PC-9 (cell line): Measurements from ENCODE around the gene CDH20. TPM values are rescaled to one million over a fixed set of nuclear protein-coding genes. Genes with fewer than 3 reads are reported as not detected.

ENCODE experiments used
- BruUV-seq: library from RNA; stranded (reverse); fragments of 400-500 nt; replicated peaks from 2 replicates; lab custom pipeline; 2021; lab: Mats Ljungman, UMichigan
- CTCF ChIA-PET: fragments of 300-600 bp; sonication (Branson Sonifier 250); formaldehyde crosslinking; loops from one replicate; lab custom pipeline; 2022; ENCODE audit warnings: antibody characterized with exemption; lab: Charles Lee
- POLR2A ChIA-PET: fragments of 300-600 bp; sonication (Branson Sonifier 250); formaldehyde crosslinking; loops from one replicate; lab custom pipeline; 2022; ENCODE audit warnings: antibody characterized with exemption; ENCODE audit not compliant: unreplicated experiment; lab: Charles Lee
- DNase-seq, 2 experiments: peaks; one replicate each; pipeline versions ENCODE4 v3.0.0 to v3.0.0-alpha.2; 2015 to 2022; ENCODE audit warnings: mixed read lengths in 1 of 2
- H2AFZ ChIP-seq: fragments of 200-600 bp; sonication (generic); 2 replicates; pipeline ENCODE4 v1.8.1; 2017; ENCODE audit warnings: antibody characterized with exemption
- H3F3A ChIP-seq: fragments of 200-600 bp; sonication (generic); 2 replicates; pipeline ENCODE4 v1.8.1; 2017; ENCODE audit warnings: antibody characterized with exemption, mild to moderate bottlenecking, low read depth; ENCODE audit not compliant: insufficient read depth
- H3K27ac ChIP-seq: fragments of 200-600 bp; sonication (generic); 2 replicates; pipeline ENCODE4 v1.6.1; 2016; ENCODE audit warnings: mixed run types
- H3K27me3 ChIP-seq: fragments of 200-600 bp; sonication (generic); 2 replicates; pipeline ENCODE4 v1.6.1; 2016; ENCODE audit warnings: low read depth, mixed run types; ENCODE audit not compliant: insufficient read depth
- H3K36me3 ChIP-seq: fragments of 200-600 bp; sonication (generic); 2 replicates; pipeline ENCODE4 v1.6.1; 2016; ENCODE audit warnings: low read depth, mixed run types
- H3K4me1 ChIP-seq: fragments of 200-600 bp; sonication (generic); replicated peaks from 2 replicates; pipeline ENCODE4 v1.6.1; 2016; ENCODE audit warnings: mixed run types; ENCODE audit not compliant: insufficient read depth
- H3K4me2 ChIP-seq: fragments of 200-600 bp; sonication (generic); 2 replicates; pipeline ENCODE4 v1.6.1; 2017; ENCODE audit warnings: mixed run types
- H3K4me3 ChIP-seq: fragments of 200-600 bp; sonication (generic); 2 replicates; pipeline ENCODE4 v1.6.1; 2016; ENCODE audit warnings: mixed run types
- H3K79me2 ChIP-seq: fragments of 200-600 bp; sonication (generic); 2 replicates; pipeline ENCODE4 v1.6.1; 2017; ENCODE audit warnings: low read depth, mixed run types
- H3K9me2 ChIP-seq: fragments of 200-600 bp; sonication (generic); 2 replicates; pipeline ENCODE4 v1.8.1; 2017; ENCODE audit warnings: mild to moderate bottlenecking; ENCODE audit not compliant: insufficient read depth
- H3K9me3 ChIP-seq: fragments of 200-600 bp; sonication (generic); 2 replicates; pipeline ENCODE4 v1.8.1; 2016; ENCODE audit warnings: low read depth; ENCODE audit not compliant: insufficient read depth
- H4K20me1 ChIP-seq: fragments of 200-600 bp; sonication (generic); 2 replicates; pipeline ENCODE4 v1.8.1; 2017; ENCODE audit not compliant: insufficient read depth
- EZH2 ChIP-seq: fragments of 200-600 bp; sonication (generic); IDR thresholded peaks from 2 replicates; pipeline ENCODE4 v1.8.0; 2017; ENCODE audit warnings: antibody characterized with exemption, low read depth
- intact Hi-C: fragments of 100-400 bp; cut with micrococcal nuclease; formaldehyde crosslinking; loops from one replicate; pipeline ENCODE4 v1.10.0; 2022; ENCODE audit not compliant: unreplicated experiment
- total RNA-seq: library from RNA; stranded (reverse); gene quantifications from 2 replicates; pipeline ENCODE4 v1.2.3, GENCODE V29; 2021
- TF ChIP-seq, protein P1 (sequence below): fragments of 200-600 bp; sonication (generic); conservative IDR thresholded peaks from 2 replicates; pipeline ENCODE4 v1.6.1; 2017; ENCODE audit warnings: mixed run types, antibody characterized with exemption, mild to moderate bottlenecking, moderate library complexity

CDH20 gene
- total RNA-seq, 1 experiment from 2014 or later, result not detected

DNA sequence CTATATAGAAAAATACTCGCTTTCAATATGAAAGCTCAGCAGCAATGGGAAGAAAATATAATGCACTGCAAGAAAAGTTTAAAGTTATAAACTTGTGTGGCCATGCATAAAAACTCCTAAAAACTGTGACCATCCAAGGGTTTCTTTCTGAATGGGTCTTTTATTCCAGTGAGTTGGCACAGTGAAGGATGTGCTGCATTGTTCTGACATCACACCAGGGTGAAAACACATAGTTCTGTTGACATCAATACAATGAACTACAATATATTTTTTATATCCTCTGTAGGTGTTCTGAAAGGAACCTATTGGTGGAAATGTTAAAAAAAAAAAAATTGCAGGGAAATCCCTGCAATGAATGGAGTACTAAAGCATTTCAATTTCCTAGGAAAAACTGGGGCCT, 80.2 kb downstream of the CDH20 start:
- no peak for DNase-seq
- no peaks in the 10 kb centered on the region for H3F3A ChIP-seq
- no peak overlapping the region for H2AFZ ChIP-seq
- no peaks in the 10 kb centered on the region for H3K27me3 ChIP-seq
- POLR2A ChIA-PET, result no interaction called here
- H4K20me1 ChIP-seq, result no peaks in the 10 kb centered on the region
- H3K36me3 ChIP-seq, result no peaks in the 10 kb centered on the region
- no peak overlapping the region for H3K4me2 ChIP-seq
- no peaks in the 10 kb centered on the region for H3K79me2 ChIP-seq
- no peaks in the 10 kb centered on the region for H3K9me2 ChIP-seq
- no TSS peak for BruUV-seq
- H3K4me1 ChIP-seq, result no peaks in the 10 kb centered on the region
- TF ChIP-seq, protein P1, sequence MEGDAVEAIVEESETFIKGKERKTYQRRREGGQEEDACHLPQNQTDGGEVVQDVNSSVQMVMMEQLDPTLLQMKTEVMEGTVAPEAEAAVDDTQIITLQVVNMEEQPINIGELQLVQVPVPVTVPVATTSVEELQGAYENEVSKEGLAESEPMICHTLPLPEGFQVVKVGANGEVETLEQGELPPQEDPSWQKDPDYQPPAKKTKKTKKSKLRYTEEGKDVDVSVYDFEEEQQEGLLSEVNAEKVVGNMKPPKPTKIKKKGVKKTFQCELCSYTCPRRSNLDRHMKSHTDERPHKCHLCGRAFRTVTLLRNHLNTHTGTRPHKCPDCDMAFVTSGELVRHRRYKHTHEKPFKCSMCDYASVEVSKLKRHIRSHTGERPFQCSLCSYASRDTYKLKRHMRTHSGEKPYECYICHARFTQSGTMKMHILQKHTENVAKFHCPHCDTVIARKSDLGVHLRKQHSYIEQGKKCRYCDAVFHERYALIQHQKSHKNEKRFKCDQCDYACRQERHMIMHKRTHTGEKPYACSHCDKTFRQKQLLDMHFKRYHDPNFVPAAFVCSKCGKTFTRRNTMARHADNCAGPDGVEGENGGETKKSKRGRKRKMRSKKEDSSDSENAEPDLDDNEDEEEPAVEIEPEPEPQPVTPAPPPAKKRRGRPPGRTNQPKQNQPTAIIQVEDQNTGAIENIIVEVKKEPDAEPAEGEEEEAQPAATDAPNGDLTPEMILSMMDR, result no peak
- no peak for TF ChIP-seq EZH2
- CTCF ChIA-PET, result no interaction called here
- H3K9me3 ChIP-seq, result no peaks in the 10 kb centered on the region
- intact Hi-C loops, result no loop called here
- H3K4me3 ChIP-seq, result no peak overlapping the region
- H3K27ac ChIP-seq, result no peak overlapping the region

DNA sequence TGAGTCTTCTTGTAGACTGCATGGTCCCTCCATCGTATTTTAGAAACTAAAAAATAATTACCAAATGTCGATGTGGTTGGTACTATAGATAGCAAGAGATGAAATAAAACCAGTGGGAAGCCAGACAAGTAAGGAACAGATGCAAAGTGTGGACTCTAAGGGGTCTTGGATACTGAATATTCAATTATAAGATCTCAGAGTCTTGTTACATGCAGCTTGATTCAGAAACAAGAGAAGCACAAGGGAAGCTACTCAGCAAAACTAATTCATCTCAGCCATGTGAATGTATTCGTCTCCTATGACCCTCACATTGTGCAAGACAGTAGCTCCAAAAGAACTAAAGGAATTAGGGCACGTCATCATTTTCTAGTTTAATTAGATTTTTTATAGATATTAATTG, 80.9 kb downstream of the CDH20 start:
- no peaks in the 10 kb centered on the region for H3F3A ChIP-seq
- no peak overlapping the region for H3K4me3 ChIP-seq
- no peak for DNase-seq
- H2AFZ ChIP-seq, result no peak overlapping the region
- H3K27ac ChIP-seq, result no peak overlapping the region
- TF ChIP-seq EZH2, result no peak
- TF ChIP-seq, protein P1, result no peak
- CTCF ChIA-PET, result no interaction called here
- BruUV-seq, result no TSS peak
- no peaks in the 10 kb centered on the region for H4K20me1 ChIP-seq
- POLR2A ChIA-PET, result no interaction called here
- intact Hi-C loops, result no loop called here
- H3K27me3 ChIP-seq, result no peaks in the 10 kb centered on the region
- H3K79me2 ChIP-seq, result no peaks in the 10 kb centered on the region
- no peaks in the 10 kb centered on the region for H3K36me3 ChIP-seq
- H3K4me2 ChIP-seq, result no peak overlapping the region
- no peaks in the 10 kb centered on the region for H3K4me1 ChIP-seq
- no peaks in the 10 kb centered on the region for H3K9me2 ChIP-seq
- no peaks in the 10 kb centered on the region for H3K9me3 ChIP-seq

DNA sequence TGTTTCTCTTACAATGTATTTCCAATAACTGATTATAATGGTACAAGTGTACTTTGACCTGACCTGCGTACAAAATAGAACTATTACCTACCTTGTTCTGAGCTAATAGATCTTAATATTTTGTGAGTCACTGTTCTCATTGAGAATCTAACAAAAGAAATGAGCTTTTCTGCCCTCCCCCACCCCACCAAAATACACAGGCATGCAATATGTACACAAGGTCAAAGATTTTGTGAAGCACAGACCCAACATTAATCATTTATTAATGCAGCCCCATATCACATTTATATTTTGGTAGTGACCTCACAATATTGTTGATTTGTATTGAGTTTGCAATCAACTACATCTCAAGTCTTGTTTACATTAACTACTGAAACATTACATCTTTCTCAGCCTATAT, 86.5 kb downstream of the CDH20 start:
- Histone ChIP-seq H3K9me3 (no peaks in the 10 kb centered on the region), H2AFZ (no peak overlapping the region), H3K4me1 (no peaks in the 10 kb centered on the region), H3K27ac (no peak overlapping the region), H3F3A (no peaks in the 10 kb centered on the region), H3K4me3 (no peak overlapping the region), H3K36me3 (no peaks in the 10 kb centered on the region), H3K27me3 (no peaks in the 10 kb centered on the region), H4K20me1 (no peaks in the 10 kb centered on the region), H3K9me2 (no peaks in the 10 kb centered on the region), H3K79me2 (no peaks in the 10 kb centered on the region), H3K4me2 (no peak overlapping the region)
- TF ChIP-seq, protein P1, result no peak
- TF ChIP-seq EZH2, result no peak
- intact Hi-C loops, result no loop called here
- CTCF ChIA-PET, result no interaction called here
- BruUV-seq, result no TSS peak
- POLR2A ChIA-PET, result no interaction called here
- no peak for DNase-seq
